ENCODE measurements around the gene TMEM229B. TPM values are rescaled to one million over a fixed set of nuclear protein-coding genes. Genes with fewer than 3 reads are reported as not detected.

TMEM229B gene
- total RNA-seq, 1 donor from 2014 or later = 23.3 TPM

DNA sequence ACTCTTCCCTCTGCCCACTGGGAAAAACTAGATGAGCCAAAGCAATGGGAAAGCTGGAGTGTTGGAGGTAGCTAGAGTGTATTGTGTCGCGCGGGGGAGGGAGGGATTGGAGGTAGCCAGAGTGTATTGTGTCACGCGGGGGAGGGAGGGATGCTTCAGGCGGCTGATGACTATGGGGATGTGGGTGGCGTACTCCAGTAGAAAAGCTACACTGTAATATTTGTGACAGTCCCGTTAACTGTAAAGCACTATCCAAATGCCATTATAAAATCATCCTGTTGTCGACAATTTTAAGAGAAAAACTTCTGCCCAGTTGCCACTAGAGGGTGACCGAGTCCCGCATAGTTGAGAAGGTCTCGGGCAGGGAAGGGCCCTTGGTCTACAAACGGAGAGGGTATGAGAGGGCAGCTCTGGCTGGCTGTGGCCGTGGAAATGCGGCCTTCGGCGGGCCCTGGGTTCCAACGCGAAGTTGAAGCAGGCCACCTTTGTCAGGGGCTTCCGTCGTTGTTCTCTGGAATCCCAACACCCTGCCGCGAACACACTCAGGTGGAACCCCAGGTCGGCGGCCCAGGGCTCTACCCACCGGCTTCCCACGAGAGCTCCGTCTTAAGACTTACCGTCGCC lies 61.4 kb downstream of the TMEM229B start:
- intact Hi-C loops (cut with micrococcal nuclease) = loop anchor here (1.0 to 5.0 kb wide), 7 partner anchors 99 to 1405 kb away; partner anchors contain the start of genes ARG2 and PIGH

DNA sequence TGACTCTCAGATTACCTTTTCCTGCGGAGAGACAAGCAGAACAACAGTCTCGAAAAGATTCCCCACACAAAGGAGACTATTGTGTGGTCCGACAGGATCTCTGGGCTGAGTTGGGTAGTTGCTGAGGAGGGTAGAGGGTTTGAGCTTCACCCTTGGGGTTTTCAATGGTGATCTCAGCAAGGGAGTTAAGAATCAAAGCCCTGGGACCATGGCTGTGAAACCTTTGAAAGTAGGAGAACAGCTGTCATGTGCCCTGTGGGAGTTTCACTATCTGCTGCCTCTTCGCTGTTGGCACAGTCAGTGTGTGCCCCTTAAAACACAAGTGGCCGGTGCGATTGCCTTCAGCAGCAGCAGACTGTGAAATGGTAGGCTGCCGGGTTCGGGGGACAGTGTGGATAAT lies 62.4 kb downstream of the TMEM229B start:
- intact Hi-C loops (cut with micrococcal nuclease) = loop anchor here (5.0 kb wide), 1 partner anchor 1406 kb away; no protein-coding TSS in a partner anchor

DNA sequence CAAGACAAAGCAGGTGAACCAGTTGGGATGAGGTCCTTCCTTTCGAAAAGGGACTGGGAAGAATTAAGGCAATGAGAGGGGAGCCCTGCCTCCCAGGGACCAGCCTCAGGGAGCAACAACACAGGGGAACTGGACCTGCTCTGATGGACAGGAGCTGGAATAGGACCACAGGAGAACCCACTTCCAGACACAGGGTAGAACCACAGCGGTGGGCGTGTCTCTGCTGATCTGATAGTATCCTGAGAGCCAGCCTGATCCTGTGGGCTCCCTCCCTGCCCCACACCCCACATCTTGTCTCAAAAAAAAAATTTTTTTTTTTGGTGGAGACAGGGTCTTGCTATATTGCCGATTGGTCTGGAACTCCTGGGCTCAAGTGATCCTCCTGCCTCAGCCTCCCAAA lies 62.9 kb downstream of the TMEM229B start:
- intact Hi-C loops (cut with micrococcal nuclease) = loop anchor here (5.0 kb wide), 1 partner anchor 1407 kb away; no protein-coding TSS in a partner anchor

- intact Hi-C loops (cut with micrococcal nuclease) = no loop called here
These were observed 64.0 kb downstream of the TMEM229B start for GRCh38 chr14:67424539-67424938.

DNA sequence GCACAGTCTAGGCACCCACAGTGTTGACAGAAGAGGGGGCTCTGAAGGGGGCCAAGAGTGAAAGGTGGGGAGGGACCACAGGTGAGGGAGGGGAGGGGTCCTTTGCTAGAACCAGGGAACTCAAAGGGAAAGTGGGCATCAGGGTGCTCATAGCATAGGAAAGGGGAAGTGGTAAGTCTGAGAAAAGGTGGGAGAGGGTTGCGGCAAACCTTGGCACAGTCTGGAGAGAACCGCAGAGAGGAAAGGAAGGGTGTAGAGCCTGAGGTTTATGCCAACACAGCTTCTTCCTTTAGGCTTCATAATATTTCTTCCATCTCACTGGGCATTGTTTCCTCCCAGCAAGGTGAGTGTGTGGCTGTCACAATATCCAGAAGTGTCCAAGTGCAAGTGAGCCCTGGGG lies 65.1 kb downstream of the TMEM229B start:
- intact Hi-C loops (cut with micrococcal nuclease) = no loop called here

DNA sequence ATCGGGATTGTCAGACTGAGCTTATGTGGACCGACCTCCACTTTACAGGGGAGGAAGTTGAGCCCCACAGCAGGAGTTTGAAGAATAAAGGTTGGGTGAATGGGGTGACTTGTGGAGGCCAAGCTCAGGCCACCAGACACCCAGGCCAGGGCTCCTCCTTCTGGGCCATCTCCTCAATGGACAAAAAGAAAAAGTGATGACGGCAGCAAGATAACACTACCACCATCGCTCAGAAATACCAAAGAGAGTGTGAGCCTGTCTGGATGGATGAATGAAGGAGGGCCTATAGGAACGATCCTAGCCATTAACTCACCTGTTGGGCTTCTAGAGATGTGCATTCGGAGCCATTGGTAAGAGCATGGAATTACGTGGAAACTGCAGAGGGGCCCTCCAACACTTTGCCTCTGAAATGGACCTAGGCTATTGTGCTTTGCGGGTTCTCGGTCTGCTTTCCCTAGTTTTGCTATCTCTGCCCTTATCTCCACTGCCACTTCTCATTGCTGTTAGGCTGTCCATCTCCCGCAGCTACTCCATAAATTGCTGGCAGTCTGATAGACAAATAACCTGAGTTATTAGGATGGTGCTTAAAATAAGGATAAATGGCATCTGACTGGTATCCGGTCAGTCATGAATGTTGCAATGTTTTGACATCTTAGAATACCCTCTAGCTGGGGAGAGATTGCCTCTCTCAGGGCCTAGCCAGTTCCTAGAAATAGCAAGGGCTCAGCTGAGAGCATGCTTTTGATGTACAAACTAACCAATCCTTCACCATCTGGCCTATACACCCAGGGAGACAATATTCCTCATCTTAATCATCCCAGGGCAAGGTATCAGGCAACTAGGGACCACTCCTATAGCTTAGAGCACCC lies 66.9 kb downstream of the TMEM229B start:
- intact Hi-C loops (cut with micrococcal nuclease) = no loop called here

Other genes with a start within 250 kb of the TMEM229B start
- gene PALS1, start 247.3 kb downstream of the TMEM229B start, total RNA-seq = 6.9 and 8.1 TPM in 2 replicates
- 41.2 and 44.5 TPM in 2 replicates for gene ATP6V1D, start 128.9 kb downstream of the TMEM229B start, total RNA-seq
- 127 and 134 TPM in 2 replicates for gene EIF2S1, start 128.4 kb downstream of the TMEM229B start, total RNA-seq
- 0.22 and 0.56 TPM in 2 replicates for gene PLEK2, start 76.6 kb downstream of the TMEM229B start, total RNA-seq
- 0.71 and 1.1 TPM in 2 replicates for gene PLEKHH1, start 44.6 kb upstream of the TMEM229B start, total RNA-seq
- gene PIGH, start 111.5 kb upstream of the TMEM229B start, total RNA-seq = 16.8 and 19.1 TPM in 2 replicates
- gene ARG2, start 131.2 kb upstream of the TMEM229B start, total RNA-seq = 1.8 and 2.3 TPM in 2 replicates
- gene VTI1B, start 185.9 kb upstream of the TMEM229B start, total RNA-seq = 72.9 and 77.0 TPM in 2 replicates
- 42.8 and 47.3 TPM in 2 replicates for gene RDH11, start 207.0 kb upstream of the TMEM229B start, total RNA-seq
- gene RDH12, start 213.2 kb upstream of the TMEM229B start, total RNA-seq = not detected in 2 replicates

All from T-helper 1 cell treated with Interleukin-12 subunit alpha and Interleukin-12 subunit beta and Interleukin-4 antibody, amounts not matched to agents 30 ng/mL and 1 ng/mL, for 36 hours (primary cell).